Neuronal stem cell (in vitro differentiated cells): ENCODE data around the gene UQCRFS1.

ENCODE experiments used
- DNase-seq: peaks from one replicate; pipeline ENCODE4 v3.0.0-alpha.2; 2013; ENCODE audit warnings: low spot score
- H2AFZ ChIP-seq: one replicate; pipeline ENCODE4 v1.6.1; 2013; ENCODE audit warnings: mild to moderate bottlenecking, low read length, inconsistent platforms
- H2AK5ac ChIP-seq: 2 replicates; pipeline ENCODE4 v1.6.1; 2013; ENCODE audit warnings: low read depth, mild to moderate bottlenecking, inconsistent platforms, low read length, moderate library complexity, mixed read lengths
- H2BK120ac ChIP-seq: 2 replicates; pipeline ENCODE4 v1.6.1; 2013; ENCODE audit warnings: low read depth, mild to moderate bottlenecking, inconsistent platforms, low read length, moderate library complexity, mixed read lengths
- H2BK12ac ChIP-seq: one replicate; pipeline ENCODE4 v1.6.1; 2013; ENCODE audit warnings: low read length, inconsistent platforms
- H2BK15ac ChIP-seq: 2 replicates; pipeline ENCODE4 v1.6.1; 2013; ENCODE audit warnings: mild to moderate bottlenecking, low read length, inconsistent platforms, mixed read lengths
- H2BK5ac ChIP-seq: one replicate; pipeline ENCODE4 v1.6.1; 2013; ENCODE audit warnings: inconsistent platforms, mild to moderate bottlenecking, low read length, moderate library complexity
- H3K14ac ChIP-seq: one replicate; pipeline ENCODE4 v1.6.1; 2013; ENCODE audit warnings: low read length, inconsistent platforms
- H3K18ac ChIP-seq: 2 replicates; pipeline ENCODE4 v1.6.1; 2013; ENCODE audit warnings: low read length, inconsistent platforms
- H3K23ac ChIP-seq: 2 replicates; pipeline ENCODE4 v1.6.1; 2013; ENCODE audit warnings: low read depth, mild to moderate bottlenecking, mixed read lengths, low read length, inconsistent platforms; ENCODE audit not compliant: poor library complexity
- H3K27ac ChIP-seq: replicated peaks from 3 replicates; pipeline ENCODE4 v1.5.1; 2013; ENCODE audit warnings: low read length, inconsistent platforms
- H3K27me3 ChIP-seq, 3 experiments: 2 replicates each; pipeline ENCODE4 v1.6.1; 2013; ENCODE audit warnings: low read length in 3 of 3, mild to moderate bottlenecking in 2 of 3, inconsistent platforms in 1 of 3, low read depth in 1 of 3, mixed read lengths in 1 of 3, moderate library complexity in 1 of 3; ENCODE audit not compliant: control insufficient read depth in 3 of 3, insufficient read depth in 3 of 3
- H3K36me3 ChIP-seq, 2 donors: replicated peaks in 1 of 2; 2 replicates each; pipeline ENCODE4 v1.6.1; 2013; ENCODE audit warnings: low read length in 2 of 2; ENCODE audit not compliant: control insufficient read depth in 2 of 2, insufficient read depth in 2 of 2
- H3K4ac ChIP-seq: 2 replicates; pipeline ENCODE4 v1.6.1; 2013; ENCODE audit warnings: inconsistent platforms, mild to moderate bottlenecking, low read length, moderate library complexity
- H3K4me1 ChIP-seq, 2 donors: 1 replicate in 1 of 2; 2 replicates in 1 of 2; pipeline ENCODE4 v1.6.1; 2013; ENCODE audit warnings: low read length in 2 of 2, low read depth in 1 of 2; ENCODE audit not compliant: control insufficient read depth in 2 of 2, insufficient read depth in 1 of 2
- H3K4me2 ChIP-seq: one replicate; pipeline ENCODE4 v1.6.1; 2013; ENCODE audit warnings: mild to moderate bottlenecking, low read length, inconsistent platforms; ENCODE audit not compliant: insufficient read depth, poor library complexity, severe bottlenecking
- H3K4me3 ChIP-seq, 2 donors: 2 replicates each; pipeline ENCODE4 v1.5.1; 2013; ENCODE audit warnings: low read length in 2 of 2, mild to moderate bottlenecking in 2 of 2, inconsistent platforms in 1 of 2, moderate library complexity in 1 of 2
- H3K79me1 ChIP-seq: one replicate; pipeline ENCODE4 v1.6.1; 2013; ENCODE audit warnings: low read depth, mild to moderate bottlenecking, inconsistent platforms, low read length, moderate library complexity
- H3K9ac ChIP-seq: one replicate; pipeline ENCODE4 v1.6.1; 2013; ENCODE audit warnings: mild to moderate bottlenecking, low read depth, low read length, inconsistent platforms; ENCODE audit not compliant: poor library complexity
- H3K9me3 ChIP-seq, 2 donors: replicated peaks in 1 of 2; 2 replicates each; pipeline versions ENCODE3 to v1.6.1; 2013; ENCODE audit warnings: low read length in 2 of 2, mild to moderate bottlenecking in 2 of 2, inconsistent platforms in 1 of 2, low read depth in 1 of 2, mixed read lengths in 1 of 2, moderate library complexity in 1 of 2; ENCODE audit not compliant: control insufficient read depth in 2 of 2, insufficient read depth in 1 of 2
- H4K8ac ChIP-seq: one replicate; pipeline ENCODE4 v1.6.1; 2013; ENCODE audit warnings: low read depth, mild to moderate bottlenecking, inconsistent platforms, low read length, moderate library complexity
- H4K91ac ChIP-seq: one replicate; pipeline ENCODE4 v1.6.1; 2013; ENCODE audit warnings: low read length, low read depth, mild to moderate bottlenecking, inconsistent platforms; ENCODE audit not compliant: poor library complexity
- WGBS, 2 donors: extraction: QIAGEN DNeasy Blood & Tissue Kit; methylation state at CpG; one replicate each; pipeline ENCODE4 v1.1.7; 2013; ENCODE audit warnings: missing lambda C conversion rate in 2 of 2, mixed read lengths in 1 of 2; ENCODE audit not compliant: insufficient read length in 2 of 2, insufficient replicate concordance in 1 of 2; ENCODE audit errors: extremely low coverage in 2 of 2; 5-methylcytosine and 5-hydroxymethylcytosine counted together

The UQCRFS1 gene

DNA sequence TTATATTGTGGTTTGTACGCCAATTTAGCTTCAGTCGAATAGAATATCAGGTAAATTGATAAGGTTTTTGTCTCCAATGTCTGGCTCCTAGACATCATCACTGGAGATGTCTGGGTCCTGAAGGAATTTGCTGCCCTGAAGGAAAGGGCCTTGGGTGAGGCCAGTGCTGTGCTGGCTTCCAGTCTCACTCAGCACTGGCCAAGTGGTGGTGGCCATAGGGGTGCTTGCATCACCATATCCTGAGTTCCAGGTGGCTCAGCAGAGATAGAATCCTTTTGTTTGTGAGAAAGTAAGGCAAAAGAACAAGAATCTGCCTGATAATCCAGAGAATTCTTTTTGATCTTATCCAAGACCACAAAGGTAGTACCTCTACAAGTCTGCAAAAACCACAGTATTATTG lies 39.1 kb downstream of the UQCRFS1 start:
- Histone ChIP-seq H3K23ac (no peak overlapping the region), H2AFZ (no peak overlapping the region), H3K14ac (no peak overlapping the region), H3K79me1 (no peaks in the 10 kb centered on the region), H3K36me3 (no peaks in the 10 kb centered on the region), H3K4me3 (no peak overlapping the region), H3K9ac (no peak overlapping the region), H2BK120ac (no peak overlapping the region), H2BK12ac (no peak overlapping the region), H3K27me3 (no peaks in the 10 kb centered on the region), H3K4ac (no peak overlapping the region), H4K91ac (no peak overlapping the region), H3K4me2 (no peak overlapping the region), H3K4me1 (no peaks in the 10 kb centered on the region), H2BK15ac (no peak overlapping the region), H4K8ac (no peak overlapping the region), H3K9me3 (peaks cover 0 to 4% of the 10 kb centered on the region in 2 donors), H3K18ac (no peak overlapping the region), H2AK5ac (no peak overlapping the region), H3K27ac (no peak overlapping the region), H2BK5ac (no peak overlapping the region)
- DNase-seq = no peak
- no CpG with 5 or more reads among the region's 2 CpGs for WGBS, 2 donors

DNA sequence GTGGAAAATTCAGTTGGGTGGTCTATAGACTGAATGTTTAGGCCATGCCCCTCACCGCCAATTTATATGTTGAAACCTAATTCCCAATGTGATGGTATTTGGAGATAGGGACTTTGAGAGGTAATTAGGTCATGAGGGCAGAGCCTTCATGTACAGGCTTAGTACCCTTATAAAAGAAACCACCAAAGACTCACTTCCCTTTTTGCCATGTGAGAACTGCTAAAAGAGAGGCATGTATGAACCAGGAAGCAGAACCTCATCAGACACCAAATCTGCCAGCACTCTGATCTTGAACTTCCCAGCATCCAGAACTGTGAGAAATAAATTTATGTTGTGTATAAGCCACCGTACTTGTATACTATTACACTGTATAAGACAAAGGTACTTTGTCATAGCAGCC lies 40.6 kb downstream of the UQCRFS1 start:
- no peak overlapping the region for H3K23ac ChIP-seq
- no peak for DNase-seq
- H2AK5ac ChIP-seq = no peak overlapping the region
- H3K9me3 ChIP-seq = peaks cover 0 to 2% of the 10 kb centered on the region in 2 donors
- H2AFZ ChIP-seq = no peak overlapping the region
- H3K36me3 ChIP-seq = no peaks in the 10 kb centered on the region
- H3K27ac ChIP-seq = no peak overlapping the region
- H3K27me3 ChIP-seq = no peaks in the 10 kb centered on the region
- H3K4me1 ChIP-seq = no peaks in the 10 kb centered on the region
- H2BK5ac ChIP-seq = no peak overlapping the region
- H3K4ac ChIP-seq = no peak overlapping the region
- H2BK12ac ChIP-seq = no peak overlapping the region
- no CpG with 5 or more reads among the region's 2 CpGs for WGBS, 2 donors
- H3K79me1 ChIP-seq = no peaks in the 10 kb centered on the region
- H3K14ac ChIP-seq = no peak overlapping the region
- no peak overlapping the region for H2BK120ac ChIP-seq
- no peak overlapping the region for H4K91ac ChIP-seq
- H3K18ac ChIP-seq = no peak overlapping the region
- H3K4me2 ChIP-seq = no peak overlapping the region
- H3K9ac ChIP-seq = no peak overlapping the region
- H2BK15ac ChIP-seq = no peak overlapping the region
- H3K4me3 ChIP-seq = no peak overlapping the region
- H4K8ac ChIP-seq = no peak overlapping the region

DNA sequence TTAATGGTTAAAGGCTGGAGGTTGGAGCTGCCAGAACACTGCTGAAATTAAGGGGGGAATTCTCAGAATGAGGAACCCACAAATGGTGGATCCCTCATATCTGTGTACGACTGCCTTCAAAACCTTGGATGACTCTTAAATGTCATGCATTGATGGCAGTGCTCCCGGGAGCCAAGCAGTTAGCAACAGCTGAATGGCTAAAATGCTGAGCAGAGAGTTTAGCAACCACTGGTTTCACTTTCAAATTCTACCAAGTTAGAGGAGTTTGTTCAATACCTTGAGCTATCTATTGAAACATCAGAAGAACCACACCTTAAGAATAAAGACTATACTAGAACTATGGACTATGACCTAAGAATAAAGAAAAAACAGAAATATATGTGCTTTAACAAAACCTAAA lies 41.4 kb downstream of the UQCRFS1 start:
- H2BK120ac ChIP-seq = no peak overlapping the region
- H4K91ac ChIP-seq = no peak overlapping the region
- no peak for DNase-seq
- no peak overlapping the region for H2BK5ac ChIP-seq
- no peaks in the 10 kb centered on the region for H3K79me1 ChIP-seq
- no peaks in the 10 kb centered on the region for H3K27me3 ChIP-seq
- H3K14ac ChIP-seq = no peak overlapping the region
- no peak overlapping the region for H2AK5ac ChIP-seq
- H3K4ac ChIP-seq = no peak overlapping the region
- H4K8ac ChIP-seq = no peak overlapping the region
- H2AFZ ChIP-seq = no peak overlapping the region
- H3K27ac ChIP-seq = no peak overlapping the region
- no peak overlapping the region for H3K18ac ChIP-seq
- H3K9me3 ChIP-seq = peaks cover 0 to 2% of the 10 kb centered on the region in 2 donors
- no peaks in the 10 kb centered on the region for H3K4me1 ChIP-seq
- no peak overlapping the region for H3K23ac ChIP-seq
- H2BK15ac ChIP-seq = no peak overlapping the region
- no peaks in the 10 kb centered on the region for H3K36me3 ChIP-seq
- no peak overlapping the region for H3K4me2 ChIP-seq
- H3K9ac ChIP-seq = no peak overlapping the region
- no peak overlapping the region for H2BK12ac ChIP-seq
- WGBS, 2 donors = no CpG with 5 or more reads among the region's 2 CpGs
- H3K4me3 ChIP-seq = no peak overlapping the region

DNA sequence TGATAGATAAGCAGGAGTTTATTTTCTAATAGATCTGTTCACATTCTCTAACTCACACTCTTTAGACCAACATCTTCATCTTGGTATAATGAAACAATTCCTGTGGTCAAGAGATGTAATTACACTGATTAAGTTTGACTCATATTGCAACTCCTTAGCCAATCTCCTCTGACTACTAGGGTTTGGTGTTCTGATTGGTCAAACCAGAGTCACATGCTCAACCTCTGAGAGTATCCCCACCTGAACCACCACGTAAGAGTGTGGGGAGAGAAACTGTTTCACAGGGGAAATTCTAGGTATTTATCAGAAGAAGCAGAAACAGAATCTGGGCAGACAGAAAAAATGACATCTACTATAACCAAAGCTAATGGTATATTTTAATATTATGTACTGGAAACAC lies 42.4 kb downstream of the UQCRFS1 start:
- Histone ChIP-seq H3K23ac (no peak overlapping the region), H3K14ac (no peak overlapping the region), H2BK15ac (no peak overlapping the region)

More for the DNA sequence above, 42.4 kb downstream of the UQCRFS1 start:
- no CpG with 5 or more reads among the region's 1 CpG for WGBS, 2 donors
- Histone ChIP-seq H2AFZ (no peak overlapping the region), H3K27ac (no peak overlapping the region), H3K18ac (no peak overlapping the region), H3K4me3 (no peak overlapping the region), H3K4me1 (no peaks in the 10 kb centered on the region), H2BK120ac (no peak overlapping the region), H2BK12ac (no peak overlapping the region), H2AK5ac (no peak overlapping the region), H3K36me3 (no peaks in the 10 kb centered on the region), H4K91ac (no peak overlapping the region), H3K4ac (no peak overlapping the region), H3K79me1 (no peaks in the 10 kb centered on the region), H3K27me3 (no peaks in the 10 kb centered on the region), H2BK5ac (no peak overlapping the region), H4K8ac (no peak overlapping the region), H3K9ac (no peak overlapping the region), H3K9me3 (peaks cover 0 to 2% of the 10 kb centered on the region in 2 donors), H3K4me2 (no peak overlapping the region)
- DNase-seq = no peak
